ENCODE measurements around the gene GHDC.
A peak's percentile ranks its signal among the peaks of the same experiment; 100 is the strongest.

Gene GHDC

GRCh38 chr17:42169351-42169750, 24.9 kb downstream of the GHDC start:
- ChIA-PET POLR2A (no interaction called here), CTCF (no interaction called here)
- 97% methylated on average over 29 of the region's 29 CpGs for WGBS (ENCODE audit: insufficient coverage)

GRCh38 chr17:42167807-42168206, 26.5 kb downstream of the GHDC start:
- no peak for DNase-seq
- H3K27ac ChIP-seq (ENCODE audit: insufficient read depth in 1 of 2, low read depth in 1 of 2, low read length in 2 of 2, poor library complexity in 1 of 2, severe bottlenecking in 2 of 2) = no peak overlapping the region
- H3K36me3 ChIP-seq (ENCODE audit: control insufficient read depth in 4 of 4, insufficient read depth in 4 of 4, low read length in 3 of 4) = no peaks in the 10 kb centered on the region
- 93% methylated on average over 7 of the region's 8 CpGs for WGBS (ENCODE audit: insufficient coverage)
- ChIA-PET POLR2A (interaction anchor here (1.6 kb wide), 1 partner anchor 12 kb away, joined by 4 read pairs; no protein-coding TSS in a partner anchor), CTCF (interaction anchor here (1.9 kb wide), 1 partner anchor 23 kb away, joined by 4 read pairs; no protein-coding TSS in a partner anchor)
- no peak overlapping the region for H3K4me3 ChIP-seq (ENCODE audit: control insufficient read depth in 1 of 7, extremely low read depth in 1 of 7, insufficient read depth in 4 of 7, low read depth in 2 of 7, low read length in 6 of 7)
- H3K27me3 ChIP-seq (replicated peaks in 2 of 5; ENCODE audit: control insufficient read depth in 4 of 5, insufficient read depth in 5 of 5, low read length in 4 of 5) = no peaks in the 10 kb centered on the region
- H3K4me1 ChIP-seq (ENCODE audit: control extremely low read depth in 1 of 4, control insufficient read depth in 4 of 4, insufficient read depth in 4 of 4, low read length in 3 of 4) = peaks cover 0 to 2% (median 0%) of the 10 kb centered on the region in 4 experiments
- H3K9me3 ChIP-seq (ENCODE audit: control extremely low read depth in 1 of 5, control insufficient read depth in 4 of 5, insufficient read depth in 2 of 5, low read depth in 1 of 5, low read length in 4 of 5) = no peaks in the 10 kb centered on the region

More at GRCh38 chr17:42169351-42169750, 24.9 kb downstream of the GHDC start:
- no peak for DNase-seq
- Histone ChIP-seq H3K27ac (ENCODE audit: insufficient read depth in 1 of 2, low read depth in 1 of 2, low read length in 2 of 2, poor library complexity in 1 of 2, severe bottlenecking in 2 of 2) (no peak overlapping the region), H3K36me3 (ENCODE audit: control insufficient read depth in 4 of 4, insufficient read depth in 4 of 4, low read length in 3 of 4) (no peaks in the 10 kb centered on the region), H3K4me1 (ENCODE audit: control extremely low read depth in 1 of 4, control insufficient read depth in 4 of 4, insufficient read depth in 4 of 4, low read length in 3 of 4) (peaks cover 0 to 2% (median 0%) of the 10 kb centered on the region in 4 experiments), H3K9me3 (ENCODE audit: control extremely low read depth in 1 of 5, control insufficient read depth in 4 of 5, insufficient read depth in 2 of 5, low read depth in 1 of 5, low read length in 4 of 5) (no peaks in the 10 kb centered on the region), H3K27me3 (replicated peaks in 2 of 5; ENCODE audit: control insufficient read depth in 4 of 5, insufficient read depth in 5 of 5, low read length in 4 of 5) (no peaks in the 10 kb centered on the region), H3K4me3 (ENCODE audit: control insufficient read depth in 1 of 7, extremely low read depth in 1 of 7, insufficient read depth in 4 of 7, low read depth in 2 of 7, low read length in 6 of 7) (no peak overlapping the region)

- no peaks in the 10 kb centered on the region for H3K36me3 ChIP-seq (ENCODE audit: control insufficient read depth in 4 of 4, insufficient read depth in 4 of 4, low read length in 3 of 4)
- H3K4me1 ChIP-seq (ENCODE audit: control extremely low read depth in 1 of 4, control insufficient read depth in 4 of 4, insufficient read depth in 4 of 4, low read length in 3 of 4) = no peaks in the 10 kb centered on the region
- CTCF ChIA-PET = interaction anchor here (0.7 to 1.9 kb wide), 4 partner anchors 9 to 24 kb away, joined by 3 to 4 read pairs (median 3); no protein-coding TSS in a partner anchor
- H3K27ac ChIP-seq (ENCODE audit: insufficient read depth in 1 of 2, low read depth in 1 of 2, low read length in 2 of 2, poor library complexity in 1 of 2, severe bottlenecking in 2 of 2) = no peak overlapping the region
- no peaks in the 10 kb centered on the region for H3K9me3 ChIP-seq (ENCODE audit: control extremely low read depth in 1 of 5, control insufficient read depth in 4 of 5, insufficient read depth in 2 of 5, low read depth in 1 of 5, low read length in 4 of 5)
- no peak overlapping the region for H3K4me3 ChIP-seq (ENCODE audit: control insufficient read depth in 1 of 7, extremely low read depth in 1 of 7, insufficient read depth in 4 of 7, low read depth in 2 of 7, low read length in 6 of 7)
- WGBS (ENCODE audit: insufficient coverage) = 98% methylated on average over 18 of the region's 19 CpGs
- DNase-seq = no peak
- no peaks in the 10 kb centered on the region for H3K27me3 ChIP-seq (replicated peaks in 2 of 5; ENCODE audit: control insufficient read depth in 4 of 5, insufficient read depth in 5 of 5, low read length in 4 of 5)
- POLR2A ChIA-PET = no interaction called here
Observed at GRCh38 chr17:42166196-42166763, 28.0 kb downstream of the GHDC start.

GRCh38 chr17:42165751-42166150, 28.5 kb downstream of the GHDC start:
- CTCF ChIA-PET = interaction anchor here (0.7 to 1.5 kb wide), 3 partner anchors 8 to 22 kb away, joined by 3 read pairs; no protein-coding TSS in a partner anchor
- Histone ChIP-seq H3K36me3 (ENCODE audit: control insufficient read depth in 4 of 4, insufficient read depth in 4 of 4, low read length in 3 of 4) (no peaks in the 10 kb centered on the region), H3K4me1 (ENCODE audit: control extremely low read depth in 1 of 4, control insufficient read depth in 4 of 4, insufficient read depth in 4 of 4, low read length in 3 of 4) (no peaks in the 10 kb centered on the region), H3K27ac (ENCODE audit: insufficient read depth in 1 of 2, low read depth in 1 of 2, low read length in 2 of 2, poor library complexity in 1 of 2, severe bottlenecking in 2 of 2) (no peak overlapping the region), H3K27me3 (replicated peaks in 2 of 5; ENCODE audit: control insufficient read depth in 4 of 5, insufficient read depth in 5 of 5, low read length in 4 of 5) (no peaks in the 10 kb centered on the region), H3K9me3 (ENCODE audit: control extremely low read depth in 1 of 5, control insufficient read depth in 4 of 5, insufficient read depth in 2 of 5, low read depth in 1 of 5, low read length in 4 of 5) (no peaks in the 10 kb centered on the region), H3K4me3 (ENCODE audit: control insufficient read depth in 1 of 7, extremely low read depth in 1 of 7, insufficient read depth in 4 of 7, low read depth in 2 of 7, low read length in 6 of 7) (no peak overlapping the region)
- POLR2A ChIA-PET = no interaction called here
- WGBS (ENCODE audit: insufficient coverage) = 100% methylated on average over 6 of the region's 6 CpGs
- no peak for DNase-seq

- Histone ChIP-seq H3K36me3 (ENCODE audit: control insufficient read depth in 4 of 4, insufficient read depth in 4 of 4, low read length in 3 of 4) (no peaks in the 10 kb centered on the region), H3K27ac (ENCODE audit: insufficient read depth in 1 of 2, low read depth in 1 of 2, low read length in 2 of 2, poor library complexity in 1 of 2, severe bottlenecking in 2 of 2) (no peak overlapping the region), H3K4me1 (ENCODE audit: control extremely low read depth in 1 of 4, control insufficient read depth in 4 of 4, insufficient read depth in 4 of 4, low read length in 3 of 4) (no peaks in the 10 kb centered on the region), H3K4me3 (ENCODE audit: control insufficient read depth in 1 of 7, extremely low read depth in 1 of 7, insufficient read depth in 4 of 7, low read depth in 2 of 7, low read length in 6 of 7) (no peak overlapping the region), H3K9me3 (ENCODE audit: control extremely low read depth in 1 of 5, control insufficient read depth in 4 of 5, insufficient read depth in 2 of 5, low read depth in 1 of 5, low read length in 4 of 5) (no peaks in the 10 kb centered on the region), H3K27me3 (replicated peaks in 2 of 5; ENCODE audit: control insufficient read depth in 4 of 5, insufficient read depth in 5 of 5, low read length in 4 of 5) (no peaks in the 10 kb centered on the region)
- no peak for DNase-seq
- WGBS (ENCODE audit: insufficient coverage) = 89% methylated on average over 15 of the region's 22 CpGs
- ChIA-PET CTCF (interaction anchor here (0.8 to 2.0 kb wide), 5 partner anchors 16 to 41 kb away, joined by 3 to 16 read pairs (median 3); partner anchors contain the start of genes HSPB9 and KCNH4), POLR2A (no interaction called here)
Observed at GRCh38 chr17:42163696-42164407, 30.4 kb downstream of the GHDC start.

GRCh38 chr17:42163113-42163512, 31.2 kb downstream of the GHDC start:
- Histone ChIP-seq H3K27ac (ENCODE audit: insufficient read depth in 1 of 2, low read depth in 1 of 2, low read length in 2 of 2, poor library complexity in 1 of 2, severe bottlenecking in 2 of 2) (no peak overlapping the region), H3K27me3 (replicated peaks in 2 of 5; ENCODE audit: control insufficient read depth in 4 of 5, insufficient read depth in 5 of 5, low read length in 4 of 5) (no peaks in the 10 kb centered on the region), H3K4me1 (ENCODE audit: control extremely low read depth in 1 of 4, control insufficient read depth in 4 of 4, insufficient read depth in 4 of 4, low read length in 3 of 4) (no peaks in the 10 kb centered on the region), H3K36me3 (ENCODE audit: control insufficient read depth in 4 of 4, insufficient read depth in 4 of 4, low read length in 3 of 4) (no peaks in the 10 kb centered on the region), H3K4me3 (ENCODE audit: control insufficient read depth in 1 of 7, extremely low read depth in 1 of 7, insufficient read depth in 4 of 7, low read depth in 2 of 7, low read length in 6 of 7) (no peak overlapping the region), H3K9me3 (ENCODE audit: control extremely low read depth in 1 of 5, control insufficient read depth in 4 of 5, insufficient read depth in 2 of 5, low read depth in 1 of 5, low read length in 4 of 5) (no peaks in the 10 kb centered on the region)
- POLR2A ChIA-PET = no interaction called here
- WGBS (ENCODE audit: insufficient coverage) = 78% methylated on average over 8 of the region's 8 CpGs
- CTCF ChIA-PET = interaction anchor here (0.8 to 2.0 kb wide), 5 partner anchors 17 to 41 kb away, joined by 3 to 16 read pairs (median 3); partner anchors contain the start of genes HSPB9 and KCNH4
- peak in 2 of 3 donors; percentile 38 to 47 for DNase-seq

GRCh38 chr17:42160531-42160910, 33.8 kb downstream of the GHDC start:
- H3K4me3 ChIP-seq (ENCODE audit: control insufficient read depth in 1 of 7, extremely low read depth in 1 of 7, insufficient read depth in 4 of 7, low read depth in 2 of 7, low read length in 6 of 7) = no peak overlapping the region
- H3K27ac ChIP-seq (ENCODE audit: insufficient read depth in 1 of 2, low read depth in 1 of 2, low read length in 2 of 2, poor library complexity in 1 of 2, severe bottlenecking in 2 of 2) = no peak overlapping the region
- ChIA-PET CTCF (interaction anchor here (0.6 kb wide), 1 partner anchor 62 kb away, joined by 3 read pairs; no protein-coding TSS in a partner anchor), POLR2A (no interaction called here)
- 100% methylated on average over 1 of the region's 7 CpGs for WGBS (ENCODE audit: insufficient coverage)
- H3K4me1 ChIP-seq (ENCODE audit: control extremely low read depth in 1 of 4, control insufficient read depth in 4 of 4, insufficient read depth in 4 of 4, low read length in 3 of 4) = peaks cover 0 to 3% (median 0%) of the 10 kb centered on the region in 4 experiments
- H3K36me3 ChIP-seq (ENCODE audit: control insufficient read depth in 4 of 4, insufficient read depth in 4 of 4, low read length in 3 of 4) = no peaks in the 10 kb centered on the region
- DNase-seq = no peak
- H3K9me3 ChIP-seq (ENCODE audit: control extremely low read depth in 1 of 5, control insufficient read depth in 4 of 5, insufficient read depth in 2 of 5, low read depth in 1 of 5, low read length in 4 of 5) = no peaks in the 10 kb centered on the region
- H3K27me3 ChIP-seq (replicated peaks in 2 of 5; ENCODE audit: control insufficient read depth in 4 of 5, insufficient read depth in 5 of 5, low read length in 4 of 5) = no peaks in the 10 kb centered on the region
